Tibial nerve (tissue), 4 donors: ENCODE data around the gene SLC4A11.

Experiments
- CTCF ChIP-seq, 5 experiments: fragments of 200-600 bp in 3 of 5; fragments of 450-650 bp in 2 of 5; sonication (generic) in 3 of 5; IDR thresholded peaks; one replicate each; pipeline ENCODE4 v1.5.1; 2016 to 2019; ENCODE audit warnings: antibody characterized with exemption in 5 of 5, mild to moderate bottlenecking in 3 of 5, moderate library complexity in 2 of 5
- EP300 ChIP-seq, 2 donors: sonication (generic); formaldehyde crosslinking; IDR thresholded peaks; one replicate each; pipeline ENCODE4 v1.6.1; 2017; ENCODE audit warnings: antibody characterized with exemption in 2 of 2, mild to moderate bottlenecking in 1 of 2
- POLR2A ChIP-seq, 2 donors: fragments of 450-650 bp; IDR thresholded peaks; one replicate each; pipeline ENCODE4 v1.6.1; 2017; ENCODE audit warnings: antibody characterized with exemption in 2 of 2, mild to moderate bottlenecking in 2 of 2, moderate library complexity in 2 of 2

DNA sequence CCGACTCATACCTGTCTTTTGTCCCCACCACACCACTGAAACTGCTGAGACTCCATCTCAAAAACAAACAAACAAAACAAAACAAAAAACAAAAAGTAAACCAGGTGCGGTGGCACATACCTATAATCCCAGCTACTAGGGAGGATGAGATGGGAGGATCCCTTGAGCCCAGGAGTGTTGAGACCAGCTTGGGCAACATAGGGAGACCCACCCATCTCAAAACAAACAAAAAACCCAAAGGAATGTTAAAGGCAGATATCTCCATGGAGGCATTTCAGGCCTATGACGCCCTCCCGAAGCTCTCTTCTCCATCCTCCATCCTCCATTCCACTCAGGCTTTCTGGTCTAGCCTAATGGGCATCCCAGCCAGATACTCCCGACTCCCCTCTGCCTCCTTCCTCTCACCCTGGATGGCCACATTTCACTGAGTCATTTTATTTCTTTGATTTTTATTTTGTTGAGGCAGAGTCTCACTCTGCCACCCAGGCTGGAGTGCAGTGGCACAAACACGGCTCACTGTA, 3.2 kb upstream of the SLC4A11 start:
- TF ChIP-seq CTCF (IDR thresholded peaks at IDR 0.05) (no peak), POLR2A (IDR thresholded peaks at IDR 0.05) (no peak), EP300 (IDR thresholded peaks at IDR 0.05) (no peak)
